Measurements from ENCODE around the gene SLC6A11. TPM values are rescaled to one million over a fixed set of nuclear protein-coding genes. Genes with fewer than 3 reads are reported as not detected.

The SLC6A11 gene
- total RNA-seq, 1 experiment from 2014 or later: not detected

DNA sequence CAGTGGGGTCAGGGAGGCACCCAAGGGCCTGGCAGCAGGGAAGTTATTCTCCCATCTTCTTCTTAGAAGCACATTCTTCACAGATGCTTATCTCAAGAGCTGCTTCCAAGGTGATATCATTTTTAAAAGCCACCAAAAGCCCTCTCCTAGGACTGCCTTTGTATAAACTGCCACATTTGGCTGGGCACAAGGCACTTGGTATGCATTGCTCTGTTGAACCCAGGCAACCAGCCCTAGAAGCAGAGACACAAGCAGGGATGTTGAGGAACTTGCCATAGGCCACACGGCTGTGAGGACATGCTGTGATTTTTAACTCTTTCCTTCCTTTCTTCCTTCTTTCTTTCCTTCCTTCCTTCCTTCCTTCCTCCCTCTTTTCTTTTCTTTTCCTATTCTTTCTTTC, 169.2 kb downstream of the SLC6A11 start:
- H3K36me3 ChIP-seq (ENCODE audit: insufficient read depth, low read length): no peaks in the 10 kb centered on the region
- H4K20me1 ChIP-seq (ENCODE audit: insufficient read depth, low read depth, low read length): no peaks in the 10 kb centered on the region
- H3K4me1 ChIP-seq (ENCODE audit: low read length): no peaks in the 10 kb centered on the region

DNA sequence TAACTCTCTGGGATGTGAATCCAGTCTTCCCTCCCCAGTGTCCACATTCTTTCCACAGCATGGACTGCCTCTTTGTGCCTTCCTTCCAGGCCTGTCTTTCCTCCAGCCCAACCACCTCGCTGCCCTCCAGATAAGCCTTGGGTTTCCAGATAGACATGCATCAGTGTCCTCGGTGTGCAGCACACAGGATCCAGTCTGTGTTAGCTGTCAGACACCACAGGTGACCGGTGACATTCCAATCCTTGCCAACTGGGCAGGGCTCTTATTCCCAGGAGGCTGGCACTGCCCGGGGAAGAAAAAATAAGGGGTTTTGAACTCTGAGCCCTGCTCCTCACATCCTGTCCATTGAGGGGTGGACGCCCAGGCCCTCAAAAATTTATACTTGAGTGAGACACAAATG, 170.6 kb downstream of the SLC6A11 start:
- no peak overlapping the region for H2AFZ ChIP-seq (ENCODE audit: low read length)
- H3K79me2 ChIP-seq (ENCODE audit: low read length): no peaks in the 10 kb centered on the region
- no peaks in the 10 kb centered on the region for H3K36me3 ChIP-seq (ENCODE audit: insufficient read depth, low read length)
- H4K20me1 ChIP-seq (ENCODE audit: insufficient read depth, low read depth, low read length): no peaks in the 10 kb centered on the region
- no peaks in the 10 kb centered on the region for H3K4me1 ChIP-seq (ENCODE audit: low read length)
- no peaks in the 10 kb centered on the region for H3K9me3 ChIP-seq (ENCODE audit: low read length)
- no peak overlapping the region for H3K9ac ChIP-seq (ENCODE audit: low read length)
- no peak overlapping the region for H3K4me3 ChIP-seq (ENCODE audit: low read length)
- no peak overlapping the region for H3K27ac ChIP-seq (ENCODE audit: low read length)
- H3K4me2 ChIP-seq (ENCODE audit: low read depth, low read length, poor library complexity, severe bottlenecking): no peak overlapping the region
- no peak for DNase-seq
- no peaks in the 10 kb centered on the region for H3K27me3 ChIP-seq (ENCODE audit: low read length)
- H3K9me2 ChIP-seq (replicated peaks; ENCODE audit: insufficient read depth, low read length): no peaks in the 10 kb centered on the region

More for the DNA sequence above, 169.2 kb downstream of the SLC6A11 start:
- Histone ChIP-seq H3K9ac (ENCODE audit: low read length) (no peak overlapping the region), H3K27me3 (ENCODE audit: low read length) (no peaks in the 10 kb centered on the region), H3K79me2 (ENCODE audit: low read length) (no peaks in the 10 kb centered on the region), H3K4me3 (ENCODE audit: low read length) (no peak overlapping the region), H3K9me2 (replicated peaks; ENCODE audit: insufficient read depth, low read length) (no peaks in the 10 kb centered on the region), H3K4me2 (ENCODE audit: low read depth, low read length, poor library complexity, severe bottlenecking) (no peak overlapping the region), H3K27ac (ENCODE audit: low read length) (no peak overlapping the region), H3K9me3 (ENCODE audit: low read length) (no peaks in the 10 kb centered on the region), H2AFZ (ENCODE audit: low read length) (no peak overlapping the region)
- no peak for DNase-seq

DNA sequence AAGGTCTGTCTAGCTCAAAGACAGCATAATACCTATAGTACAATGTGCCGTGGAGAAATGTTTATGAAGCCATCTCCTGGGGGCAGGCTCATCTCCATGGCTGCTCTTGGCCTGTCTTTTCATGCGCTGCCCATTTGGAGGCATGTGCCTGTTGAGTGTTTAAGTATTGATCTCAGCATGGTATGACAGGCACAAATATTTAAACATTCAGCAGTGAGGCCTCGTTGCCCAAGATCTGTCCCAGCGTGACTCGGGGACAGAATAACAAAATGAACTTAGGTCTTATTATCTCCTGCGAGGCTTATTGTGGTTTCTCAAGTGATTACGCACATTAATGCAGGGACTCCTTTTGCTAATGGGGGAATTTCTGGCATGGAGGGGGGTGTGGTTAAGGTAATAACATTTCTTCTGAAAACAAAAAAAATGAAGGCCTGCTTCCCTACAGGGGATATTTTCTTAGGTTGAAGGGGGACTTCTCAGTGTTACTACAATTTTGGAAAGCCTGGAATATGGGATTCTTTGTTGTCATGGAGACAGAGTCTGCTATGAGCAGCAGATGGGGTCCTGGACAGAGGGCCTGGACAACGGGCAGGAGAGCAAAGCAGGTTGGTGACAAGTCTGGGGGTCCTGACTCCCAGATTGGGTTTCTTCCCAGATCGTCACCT, 172.1 kb downstream of the SLC6A11 start:
- DNase-seq: no peak

DNA sequence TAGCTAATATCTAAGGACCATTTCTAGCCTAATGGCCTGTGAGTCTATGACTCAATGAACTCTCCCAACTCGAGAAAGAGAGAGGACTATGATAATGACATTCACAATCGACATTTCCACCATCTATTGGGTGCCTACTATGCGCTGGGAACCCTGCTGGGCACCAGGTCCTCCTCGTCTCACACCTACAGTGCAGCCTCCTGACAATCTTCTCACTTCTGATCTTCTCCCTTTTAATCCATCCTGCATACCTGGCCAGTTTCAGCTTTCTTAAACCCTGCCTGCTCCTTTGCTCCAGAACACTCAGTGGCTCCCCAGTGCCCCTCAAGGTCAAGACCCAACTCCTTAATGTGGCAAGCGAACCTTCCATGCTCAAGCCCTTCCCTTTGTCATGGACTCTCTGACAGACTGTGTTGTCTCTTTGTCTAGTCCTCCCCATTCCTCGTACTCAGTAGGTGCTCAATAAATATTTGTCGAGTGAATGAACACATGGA, 173.0 kb downstream of the SLC6A11 start:
- Histone ChIP-seq H3K9ac (ENCODE audit: low read length) (no peak overlapping the region), H3K36me3 (ENCODE audit: insufficient read depth, low read length) (no peaks in the 10 kb centered on the region), H3K4me1 (ENCODE audit: low read length) (no peaks in the 10 kb centered on the region), H3K4me2 (ENCODE audit: low read depth, low read length, poor library complexity, severe bottlenecking) (no peak overlapping the region), H3K27ac (ENCODE audit: low read length) (no peak overlapping the region), H3K4me3 (ENCODE audit: low read length) (no peak overlapping the region), H3K79me2 (ENCODE audit: low read length) (no peaks in the 10 kb centered on the region), H4K20me1 (ENCODE audit: insufficient read depth, low read depth, low read length) (no peaks in the 10 kb centered on the region), H2AFZ (ENCODE audit: low read length) (no peak overlapping the region), H3K9me2 (replicated peaks; ENCODE audit: insufficient read depth, low read length) (no peaks in the 10 kb centered on the region), H3K27me3 (ENCODE audit: low read length) (no peaks in the 10 kb centered on the region), H3K9me3 (ENCODE audit: low read length) (no peaks in the 10 kb centered on the region)
- DNase-seq: no peak

More for the DNA sequence above, 172.1 kb downstream of the SLC6A11 start:
- H3K79me2 ChIP-seq (ENCODE audit: low read length): no peaks in the 10 kb centered on the region
- no peaks in the 10 kb centered on the region for H3K9me2 ChIP-seq (replicated peaks; ENCODE audit: insufficient read depth, low read length)
- no peaks in the 10 kb centered on the region for H3K36me3 ChIP-seq (ENCODE audit: insufficient read depth, low read length)
- no peak overlapping the region for H3K4me2 ChIP-seq (ENCODE audit: low read depth, low read length, poor library complexity, severe bottlenecking)
- H3K4me1 ChIP-seq (ENCODE audit: low read length): no peaks in the 10 kb centered on the region
- no peak overlapping the region for H3K4me3 ChIP-seq (ENCODE audit: low read length)
- H3K27me3 ChIP-seq (ENCODE audit: low read length): no peaks in the 10 kb centered on the region
- H2AFZ ChIP-seq (ENCODE audit: low read length): no peak overlapping the region
- H4K20me1 ChIP-seq (ENCODE audit: insufficient read depth, low read depth, low read length): no peaks in the 10 kb centered on the region
- H3K9me3 ChIP-seq (ENCODE audit: low read length): no peaks in the 10 kb centered on the region
- H3K27ac ChIP-seq (ENCODE audit: low read length): no peak overlapping the region
- no peak overlapping the region for H3K9ac ChIP-seq (ENCODE audit: low read length)

Other genes starting within 250 kb of the SLC6A11 start
- not detected in 2 replicates for gene SLC6A1, start 176.5 kb downstream of the SLC6A11 start, total RNA-seq (2014; rRNA removed; shearing (Covaris generic); ENCODE audit: low replicate concordance)

Data from Karpas-422 (cell line).